Measurements from ENCODE around the gene DLX4.

Gene DLX4

GRCh38 chr17:49970498-49970897 lies 1.5 kb downstream of the DLX4 start:
- DNase-seq: no peak

- DNase-seq: no peak
These were observed 2.3 kb downstream of the DLX4 start for GRCh38 chr17:49971199-49971847.

- DNase-seq: no peak
These were observed 3.0 kb downstream of the DLX4 start for GRCh38 chr17:49971848-49972485.

GRCh38 chr17:49972486-49973270 lies 3.7 kb downstream of the DLX4 start:
- no peak for DNase-seq

GRCh38 chr17:49973271-49973615 lies 4.3 kb downstream of the DLX4 start:
- no peak for DNase-seq

- no peak for DNase-seq
These were observed 6.5 kb downstream of the DLX4 start for GRCh38 chr17:49975531-49975930.

- DNase-seq: no peak
These were observed 7.3 kb downstream of the DLX4 start for GRCh38 chr17:49976163-49976827.

- DNase-seq: no peak
These were observed 7.8 kb downstream of the DLX4 start for GRCh38 chr17:49976828-49977202.

- DNase-seq: no peak
These were observed 8.7 kb downstream of the DLX4 start for GRCh38 chr17:49977463-49978389.

GRCh38 chr17:49978501-49978900 lies 9.5 kb downstream of the DLX4 start:
- no peak for DNase-seq

GRCh38 chr17:49979748-49980479 lies 10.9 kb downstream of the DLX4 start:
- DNase-seq: no peak

- DNase-seq: no peak
These were observed 11.8 kb downstream of the DLX4 start for GRCh38 chr17:49980703-49981197.

GRCh38 chr17:49984283-49984682 lies 15.3 kb downstream of the DLX4 start:
- DNase-seq: no peak

- DNase-seq: no peak
These were observed 15.8 kb downstream of the DLX4 start for GRCh38 chr17:49984776-49985175.

GRCh38 chr17:49985310-49985990 lies 16.5 kb downstream of the DLX4 start:
- DNase-seq: no peak

GRCh38 chr17:49986396-49987289 lies 17.7 kb downstream of the DLX4 start:
- no peak for DNase-seq

GRCh38 chr17:49987290-49987585 lies 18.2 kb downstream of the DLX4 start:
- no peak for DNase-seq

- DNase-seq: no peak
These were observed 18.9 kb downstream of the DLX4 start for GRCh38 chr17:49987681-49988441.

- DNase-seq: no peak
These were observed 20.5 kb downstream of the DLX4 start for GRCh38 chr17:49989518-49989880.
